ENCODE measurements around the gene CLEC9A.

The CLEC9A gene

DNA sequence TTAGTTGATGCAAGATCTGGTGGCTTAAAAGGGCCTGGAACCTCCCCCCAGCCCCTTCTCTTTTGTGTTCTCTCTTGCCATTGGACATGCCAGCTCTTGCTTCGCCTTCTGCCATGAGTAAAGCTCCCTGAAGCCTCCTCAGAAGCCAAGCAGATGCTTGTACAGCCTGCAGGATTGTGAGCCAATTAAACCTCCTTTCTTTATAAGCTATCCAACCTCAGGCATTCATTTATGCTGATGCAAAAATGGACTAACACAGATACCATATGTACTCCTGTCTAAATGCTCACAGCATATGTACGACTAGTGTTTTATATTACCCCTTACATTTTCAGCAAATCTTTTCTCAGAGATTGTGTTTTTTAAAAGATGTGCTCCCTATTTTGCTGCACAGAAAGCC lies 41.6 kb downstream of the CLEC9A start:
- POLR2A ChIA-PET = no interaction called here
- no peaks in the 10 kb centered on the region for H3K9me3 ChIP-seq (ENCODE audit: control insufficient read depth, insufficient read depth, low read depth, low read length)
- H3K4me1 ChIP-seq (ENCODE audit: control insufficient read depth, insufficient read depth, low read length) = no peaks in the 10 kb centered on the region
- TF ChIP-seq, protein P1, sequence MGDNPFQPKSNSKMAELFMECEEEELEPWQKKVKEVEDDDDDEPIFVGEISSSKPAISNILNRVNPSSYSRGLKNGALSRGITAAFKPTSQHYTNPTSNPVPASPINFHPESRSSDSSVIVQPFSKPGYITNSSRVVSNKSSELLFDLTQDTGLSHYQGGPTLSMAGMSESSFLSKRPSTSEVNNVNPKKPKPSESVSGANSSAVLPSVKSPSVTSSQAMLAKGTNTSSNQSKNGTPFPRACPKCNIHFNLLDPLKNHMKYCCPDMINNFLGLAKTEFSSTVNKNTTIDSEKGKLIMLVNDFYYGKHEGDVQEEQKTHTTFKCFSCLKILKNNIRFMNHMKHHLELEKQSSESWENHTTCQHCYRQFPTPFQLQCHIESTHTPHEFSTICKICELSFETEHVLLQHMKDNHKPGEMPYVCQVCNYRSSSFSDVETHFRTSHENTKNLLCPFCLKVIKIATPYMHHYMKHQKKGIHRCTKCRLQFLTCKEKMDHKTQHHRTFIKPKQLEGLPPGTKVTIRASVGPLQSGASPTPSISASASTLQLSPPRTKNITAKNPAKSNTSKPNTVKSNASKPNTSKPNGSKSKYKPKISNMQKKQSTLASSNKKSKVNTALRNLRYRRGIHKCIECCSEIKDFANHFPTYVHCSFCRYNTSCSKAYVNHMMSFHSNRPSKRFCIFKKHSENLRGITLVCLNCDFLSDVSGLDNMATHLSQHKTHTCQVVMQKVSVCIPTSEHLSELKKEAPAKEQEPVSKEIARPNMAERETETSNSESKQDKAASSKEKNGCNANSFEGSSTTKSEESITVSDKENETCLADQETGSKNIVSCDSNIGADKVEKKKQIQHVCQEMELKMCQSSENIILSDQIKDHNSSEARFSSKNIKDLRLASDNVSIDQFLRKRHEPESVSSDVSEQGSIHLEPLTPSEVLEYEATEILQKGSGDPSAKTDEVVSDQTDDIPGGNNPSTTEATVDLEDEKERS (tag by site-specific recombination; IDR thresholded peaks at IDR 0.05) = no peak
- TF ChIP-seq EGR2 (tag by site-specific recombination; IDR thresholded peaks at IDR 0.05; ENCODE audit: low read depth) = no peak
- no peak for TF ChIP-seq ZNF10 (tag by site-specific recombination; IDR thresholded peaks at IDR 0.05)
- TF ChIP-seq ZNF26 (tag by site-specific recombination; IDR thresholded peaks at IDR 0.05) = no peak
- TF ChIP-seq ZSCAN23 (tag by site-specific recombination; IDR thresholded peaks at IDR 0.05) = no peak
- no peak for TF ChIP-seq MYNN (tag by site-specific recombination; IDR thresholded peaks at IDR 0.05; ENCODE audit: borderline replicate concordance)
- TF ChIP-seq, protein P2, sequence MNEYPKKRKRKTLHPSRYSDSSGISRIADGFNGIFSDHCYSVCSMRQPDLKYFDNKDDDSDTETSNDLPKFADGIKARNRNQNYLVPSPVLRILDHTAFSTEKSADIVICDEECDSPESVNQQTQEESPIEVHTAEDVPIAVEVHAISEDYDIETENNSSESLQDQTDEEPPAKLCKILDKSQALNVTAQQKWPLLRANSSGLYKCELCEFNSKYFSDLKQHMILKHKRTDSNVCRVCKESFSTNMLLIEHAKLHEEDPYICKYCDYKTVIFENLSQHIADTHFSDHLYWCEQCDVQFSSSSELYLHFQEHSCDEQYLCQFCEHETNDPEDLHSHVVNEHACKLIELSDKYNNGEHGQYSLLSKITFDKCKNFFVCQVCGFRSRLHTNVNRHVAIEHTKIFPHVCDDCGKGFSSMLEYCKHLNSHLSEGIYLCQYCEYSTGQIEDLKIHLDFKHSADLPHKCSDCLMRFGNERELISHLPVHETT (tag by site-specific recombination; IDR thresholded peaks at IDR 0.05) = no peak
- TF ChIP-seq ZNF239 (tag by site-specific recombination; IDR thresholded peaks at IDR 0.05) = no peak
- no peak for TF ChIP-seq GLI4 (tag by site-specific recombination; IDR thresholded peaks at IDR 0.05)
- TF ChIP-seq, protein P3, sequence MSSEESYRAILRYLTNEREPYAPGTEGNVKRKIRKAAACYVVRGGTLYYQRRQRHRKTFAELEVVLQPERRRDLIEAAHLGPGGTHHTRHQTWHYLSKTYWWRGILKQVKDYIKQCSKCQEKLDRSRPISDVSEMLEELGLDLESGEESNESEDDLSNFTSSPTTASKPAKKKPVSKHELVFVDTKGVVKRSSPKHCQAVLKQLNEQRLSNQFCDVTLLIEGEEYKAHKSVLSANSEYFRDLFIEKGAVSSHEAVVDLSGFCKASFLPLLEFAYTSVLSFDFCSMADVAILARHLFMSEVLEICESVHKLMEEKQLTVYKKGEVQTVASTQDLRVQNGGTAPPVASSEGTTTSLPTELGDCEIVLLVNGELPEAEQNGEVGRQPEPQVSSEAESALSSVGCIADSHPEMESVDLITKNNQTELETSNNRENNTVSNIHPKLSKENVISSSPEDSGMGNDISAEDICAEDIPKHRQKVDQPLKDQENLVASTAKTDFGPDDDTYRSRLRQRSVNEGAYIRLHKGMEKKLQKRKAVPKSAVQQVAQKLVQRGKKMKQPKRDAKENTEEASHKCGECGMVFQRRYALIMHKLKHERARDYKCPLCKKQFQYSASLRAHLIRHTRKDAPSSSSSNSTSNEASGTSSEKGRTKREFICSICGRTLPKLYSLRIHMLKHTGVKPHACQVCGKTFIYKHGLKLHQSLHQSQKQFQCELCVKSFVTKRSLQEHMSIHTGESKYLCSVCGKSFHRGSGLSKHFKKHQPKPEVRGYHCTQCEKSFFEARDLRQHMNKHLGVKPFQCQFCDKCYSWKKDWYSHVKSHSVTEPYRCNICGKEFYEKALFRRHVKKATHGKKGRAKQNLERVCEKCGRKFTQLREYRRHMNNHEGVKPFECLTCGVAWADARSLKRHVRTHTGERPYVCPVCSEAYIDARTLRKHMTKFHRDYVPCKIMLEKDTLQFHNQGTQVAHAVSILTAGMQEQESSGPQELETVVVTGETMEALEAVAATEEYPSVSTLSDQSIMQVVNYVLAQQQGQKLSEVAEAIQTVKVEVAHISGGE (tag by site-specific recombination; conservative IDR thresholded peaks at IDR 0.05; ENCODE audit: low read depth) = no peak
- TF ChIP-seq ZNF221 (tag by site-specific recombination; IDR thresholded peaks at IDR 0.05; ENCODE audit: borderline replicate concordance) = no peak
- no peak for TF ChIP-seq ZNF366 (tag by site-specific recombination; conservative IDR thresholded peaks at IDR 0.05)
- no peak for TF ChIP-seq ZNF394 (tag by site-specific recombination; IDR thresholded peaks at IDR 0.05; ENCODE audit: borderline replicate concordance)
- no peak for TF ChIP-seq ZNF777 (tag by site-specific recombination; IDR thresholded peaks at IDR 0.05; ENCODE audit: borderline replicate concordance)
- TF ChIP-seq ZNF785 (tag by site-specific recombination; IDR thresholded peaks at IDR 0.05) = no peak
- no peak for TF ChIP-seq ZBTB8A (tag by site-specific recombination; IDR thresholded peaks at IDR 0.05)
- no peak for TF ChIP-seq ZNF571 (tag by site-specific recombination; IDR thresholded peaks at IDR 0.05)
- no peak for TF ChIP-seq PRDM2 (tag by site-specific recombination; IDR thresholded peaks at IDR 0.05; ENCODE audit: borderline replicate concordance)
- no peak overlapping the region for H3K27ac ChIP-seq (ENCODE audit: extremely low read depth, low read depth, low read length)
- CTCF ChIA-PET = no interaction called here
- H3K36me3 ChIP-seq (ENCODE audit: control insufficient read depth in 2 of 2, insufficient read depth in 1 of 2, low read length in 2 of 2) = no peaks in the 10 kb centered on the region
- H3K4me3 ChIP-seq (ENCODE audit: low read depth, low read length) = no peak overlapping the region

Data from HEK293 (cell line).